GM21515 (cell line): ENCODE measurements around the gene RAG1.
"Not testable (repeated sequence)": the region's sequence is repeated elsewhere in the genome, so short reads cannot be mapped to it uniquely, and the experiment has no call there.

Experiments used
- ATAC-seq: cut with Tn5 transposase; IDR thresholded peaks from one replicate; pipeline ENCODE4 v1.9.1; 2021; ENCODE audit not compliant: unreplicated experiment

RAG1 gene

GRCh38 chr11:36567694-36568093 is at the start of gene RAG1:
Gene RAG1, plus strand, starts transcription at chr11:36568007. Its CDS starts 5,298 bp downstream, at chr11:36573305.
- ATAC-seq = no peak

GRCh38 chr11:36530840-36531239 is 37.0 kb upstream of the RAG1 start:
- ATAC-seq = no peak

- no peak for ATAC-seq
These were observed 34.7 kb upstream of the RAG1 start for GRCh38 chr11:36532941-36533601.

- no peak for ATAC-seq
These were observed 33.4 kb upstream of the RAG1 start for GRCh38 chr11:36534276-36534840.

GRCh38 chr11:36540998-36541397 is 26.8 kb upstream of the RAG1 start:
- peak; percentile 98 for ATAC-seq

GRCh38 chr11:36550385-36551115 is 17.3 kb upstream of the RAG1 start:
- no peak for ATAC-seq

GRCh38 chr11:36557390-36557789 is 10.4 kb upstream of the RAG1 start:
- not testable (repeated sequence) for ATAC-seq

- no peak for ATAC-seq
These were observed 9.8 kb upstream of the RAG1 start for GRCh38 chr11:36557991-36558390.

GRCh38 chr11:36558571-36559413 is 9.0 kb upstream of the RAG1 start:
- peak; percentile 78 for ATAC-seq

GRCh38 chr11:36564376-36565030 is 3.3 kb upstream of the RAG1 start:
- ATAC-seq = no peak

GRCh38 chr11:36565031-36565610 is 2.7 kb upstream of the RAG1 start:
- no peak for ATAC-seq

GRCh38 chr11:36566407-36567053 is 1.3 kb upstream of the RAG1 start:
- no peak for ATAC-seq

- no peak for ATAC-seq
These were observed 1.3 kb downstream of the RAG1 start for GRCh38 chr11:36569095-36569494.

- ATAC-seq = no peak
These were observed 6.7 kb downstream of the RAG1 start for GRCh38 chr11:36574486-36574885.

- ATAC-seq = no peak
These were observed 9.6 kb downstream of the RAG1 start for GRCh38 chr11:36577373-36577772.

GRCh38 chr11:36577859-36578258 is 10.1 kb downstream of the RAG1 start:
- ATAC-seq = no peak

- ATAC-seq = no peak
These were observed 10.7 kb downstream of the RAG1 start for GRCh38 chr11:36578458-36578857.

- ATAC-seq = no peak
These were observed 13.7 kb downstream of the RAG1 start for GRCh38 chr11:36581536-36581935.

- no peak for ATAC-seq
These were observed 15.9 kb downstream of the RAG1 start for GRCh38 chr11:36583667-36584066.

- ATAC-seq = peak; percentile 56
These were observed 18.7 kb downstream of the RAG1 start for GRCh38 chr11:36586543-36586942.
